HG03342 (cell line): ENCODE measurements around the gene MRPL16.

Experiments used
- ATAC-seq: cut with Tn5 transposase; IDR thresholded peaks from one replicate; pipeline ENCODE4 v1.9.1; 2021; ENCODE audit warnings: mild to moderate bottlenecking, moderate library complexity; ENCODE audit not compliant: unreplicated experiment

The MRPL16 gene

GRCh38 chr11:59773083-59773440 is 37.5 kb downstream of the MRPL16 start:
- no peak for ATAC-seq

GRCh38 chr11:59771605-59772004 is 39.0 kb downstream of the MRPL16 start:
- ATAC-seq: no peak

- no peak for ATAC-seq
Observed at GRCh38 chr11:59770869-59771268, 39.7 kb downstream of the MRPL16 start.

GRCh38 chr11:59770319-59770718 is 40.3 kb downstream of the MRPL16 start:
- ATAC-seq: no peak

- ATAC-seq: no peak
Observed at GRCh38 chr11:59769828-59770227, 40.8 kb downstream of the MRPL16 start.

- no peak for ATAC-seq
Observed at GRCh38 chr11:59769111-59769510, 41.5 kb downstream of the MRPL16 start.

- no peak for ATAC-seq
Observed at GRCh38 chr11:59767225-59767611, 43.4 kb downstream of the MRPL16 start.

GRCh38 chr11:59766542-59767224 is 43.9 kb downstream of the MRPL16 start:
- no peak for ATAC-seq

- no peak for ATAC-seq
Observed at GRCh38 chr11:59765068-59765735, 45.4 kb downstream of the MRPL16 start.

- no peak for ATAC-seq
Observed at GRCh38 chr11:59761993-59762392, 48.6 kb downstream of the MRPL16 start.

- no peak for ATAC-seq
Observed at GRCh38 chr11:59760771-59761170, 49.8 kb downstream of the MRPL16 start.

GRCh38 chr11:59759900-59760299 is 50.7 kb downstream of the MRPL16 start:
- ATAC-seq: no peak

GRCh38 chr11:59758401-59759037 is 52.1 kb downstream of the MRPL16 start:
- no peak for ATAC-seq

- ATAC-seq: no peak
Observed at GRCh38 chr11:59756845-59757244, 53.7 kb downstream of the MRPL16 start.

- no peak for ATAC-seq
Observed at GRCh38 chr11:59756558-59756840, 54.1 kb downstream of the MRPL16 start.
